Mucosa of rectum (tissue), 2 donors: Measurements from ENCODE around the gene PCYT1A.
"Not testable (repeated sequence)": the region's sequence is repeated elsewhere in the genome, so short reads cannot be mapped to it uniquely, and the experiment has no call there.

ENCODE experiments used
- H3K27ac ChIP-seq, 2 donors: one replicate each; pipeline ENCODE4 v1.7.0; 2013; ENCODE audit warnings: inconsistent platforms in 2 of 2, low read depth in 2 of 2, low read length in 2 of 2
- H3K27me3 ChIP-seq, 2 donors: one replicate each; pipeline ENCODE4 v1.7.0; 2013; ENCODE audit warnings: low read length in 2 of 2; ENCODE audit not compliant: control insufficient read depth in 2 of 2, insufficient read depth in 2 of 2
- H3K36me3 ChIP-seq, 2 donors: one replicate each; pipeline ENCODE4 v1.7.0; 2013; ENCODE audit warnings: low read length in 2 of 2; ENCODE audit not compliant: control insufficient read depth in 2 of 2, insufficient read depth in 2 of 2
- H3K4me1 ChIP-seq, 2 donors: one replicate each; pipeline ENCODE4 v1.7.0; 2013; ENCODE audit warnings: low read length in 2 of 2, mild to moderate bottlenecking in 1 of 2; ENCODE audit not compliant: control insufficient read depth in 2 of 2, insufficient read depth in 2 of 2
- H3K4me3 ChIP-seq, 2 donors: one replicate each; pipeline ENCODE4 v1.7.0; 2013; ENCODE audit warnings: low read length in 2 of 2
- H3K9ac ChIP-seq, 2 donors: one replicate each; pipeline ENCODE4 v1.7.0; 2013; ENCODE audit warnings: low read length in 2 of 2, low read depth in 1 of 2, mild to moderate bottlenecking in 1 of 2
- H3K9me3 ChIP-seq, 2 donors: one replicate each; pipeline ENCODE4 v1.7.0; 2013; ENCODE audit warnings: low read length in 2 of 2; ENCODE audit not compliant: control insufficient read depth in 2 of 2
- donor health status: healthy.
- donor health status: Normal muscosa, but diverticular disease.

PCYT1A gene

DNA sequence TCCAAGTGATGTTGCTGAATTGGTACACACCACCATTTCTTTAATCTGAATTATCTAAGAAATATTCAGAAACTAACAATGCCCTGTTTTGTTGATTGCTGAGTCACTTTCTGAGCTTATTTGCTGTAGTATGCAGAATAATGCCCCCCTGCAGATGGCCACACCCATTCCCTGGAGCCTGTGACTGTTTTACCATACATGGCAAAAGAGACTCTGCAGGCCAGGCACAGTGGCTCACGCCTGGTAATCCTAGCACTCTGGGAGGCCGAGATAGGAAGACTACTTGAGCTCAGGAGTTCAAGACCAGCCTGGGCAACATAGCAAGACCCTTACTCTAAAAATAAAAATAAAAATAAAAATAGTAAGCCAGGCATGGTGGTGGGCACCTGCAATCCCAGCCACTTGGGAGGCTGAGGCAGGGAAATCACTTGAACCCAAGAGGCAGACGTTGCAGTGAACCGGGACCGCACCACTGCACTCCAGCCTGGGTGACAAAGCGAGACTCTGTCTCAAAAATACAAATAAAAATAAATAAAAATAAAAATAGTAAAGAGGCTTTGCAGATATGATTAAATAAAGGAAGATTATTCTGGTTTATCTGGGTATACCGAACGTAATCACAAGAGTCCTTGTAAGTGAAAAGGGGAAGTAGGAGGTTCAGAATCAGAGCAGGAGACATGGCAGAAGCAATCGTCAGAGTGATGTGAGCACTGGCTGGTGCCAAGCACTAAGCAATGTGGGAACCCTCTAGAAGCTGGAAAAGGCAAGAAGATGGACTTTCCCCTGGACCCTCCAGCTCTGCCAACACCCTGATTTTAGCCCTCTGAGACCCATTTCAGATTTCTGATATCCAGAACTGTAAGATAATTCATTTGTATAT is 19.0 kb downstream of the PCYT1A start:
- no peaks in the 10 kb centered on the region for H3K27me3 ChIP-seq
- H3K4me1 ChIP-seq: peaks cover 0 to 3% of the 10 kb centered on the region in 2 donors
- no peak overlapping the region for H3K9ac ChIP-seq
- H3K9me3 ChIP-seq: no peaks in the 10 kb centered on the region
- peaks cover 5 to 28% of the 10 kb centered on the region in 2 donors for H3K36me3 ChIP-seq
- H3K4me3 ChIP-seq: no peak overlapping the region
- H3K27ac ChIP-seq: no peak overlapping the region

DNA sequence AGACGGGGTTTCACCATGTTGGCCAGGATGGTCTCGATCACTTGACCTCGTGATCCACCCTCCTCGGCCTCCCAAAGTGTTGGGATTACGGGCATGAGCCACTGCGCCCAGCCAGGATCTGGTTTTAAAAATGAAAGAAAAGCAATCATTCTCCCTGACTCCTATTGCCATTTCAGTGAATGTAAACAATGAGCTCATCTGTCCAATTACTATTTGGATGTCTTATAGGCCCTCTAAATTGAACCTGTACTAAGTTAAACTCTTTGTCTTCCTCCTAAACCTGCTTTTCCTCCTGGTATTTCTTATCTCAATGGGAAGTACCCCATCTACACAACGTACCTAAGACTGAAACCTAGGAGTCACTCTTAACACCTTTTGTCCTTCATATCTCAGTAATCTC is 23.7 kb downstream of the PCYT1A start:
- H3K9ac ChIP-seq: no peak overlapping the region
- no peak overlapping the region for H3K4me3 ChIP-seq
- no peaks in the 10 kb centered on the region for H3K27me3 ChIP-seq
- H3K4me1 ChIP-seq: peaks cover 0 to 3% of the 10 kb centered on the region in 2 donors
- H3K36me3 ChIP-seq: peaks cover 0 to 22% of the 10 kb centered on the region in 2 donors
- no peak overlapping the region for H3K27ac ChIP-seq
- no peaks in the 10 kb centered on the region for H3K9me3 ChIP-seq

DNA sequence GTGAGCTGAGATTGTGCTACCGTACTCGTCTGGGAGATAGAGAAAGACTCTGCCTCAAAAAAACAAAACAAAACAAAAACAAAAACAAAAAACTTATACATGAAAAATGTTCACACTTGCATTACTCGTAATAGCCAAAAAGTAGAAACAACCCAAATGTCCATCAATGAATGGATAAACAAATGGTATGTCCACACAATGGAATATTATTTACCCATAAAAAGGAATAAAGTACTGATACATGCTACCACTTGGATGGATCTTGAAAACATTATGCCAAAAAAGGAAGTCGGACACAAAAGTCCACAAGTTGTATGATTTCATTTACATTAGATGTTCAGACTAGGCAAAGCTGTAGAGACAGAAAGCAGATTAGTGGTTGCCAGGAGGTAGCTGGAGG is 26.7 kb downstream of the PCYT1A start:
- Histone ChIP-seq H3K27ac (no peak overlapping the region), H3K9me3 (no peaks in the 10 kb centered on the region), H3K9ac (no peak overlapping the region), H3K36me3 (peaks cover 6 to 20% of the 10 kb centered on the region in 2 donors), H3K27me3 (no peaks in the 10 kb centered on the region), H3K4me3 (no peak overlapping the region), H3K4me1 (no peaks in the 10 kb centered on the region)

DNA sequence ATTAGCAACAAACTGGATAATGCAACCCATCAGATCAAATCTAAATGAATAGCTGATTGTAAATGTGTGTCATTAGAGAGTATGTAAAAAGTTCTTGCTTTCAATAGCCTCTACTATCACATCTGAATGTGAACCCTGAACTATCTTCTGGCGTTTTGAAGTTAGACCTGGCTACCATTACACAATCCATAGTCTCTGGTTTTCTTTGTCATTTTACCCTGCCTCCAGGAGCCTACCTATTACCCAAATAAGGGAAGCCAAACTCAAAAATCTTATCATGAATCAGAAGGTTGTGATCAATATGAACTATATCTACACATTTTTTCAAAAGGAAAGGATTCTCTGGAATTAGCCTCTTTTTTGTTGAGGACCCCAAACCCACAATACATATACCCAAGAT is 31.8 kb downstream of the PCYT1A start:
- Histone ChIP-seq H3K9me3 (no peaks in the 10 kb centered on the region), H3K27ac (no peak overlapping the region), H3K4me3 (no peak overlapping the region), H3K36me3 (peaks cover 10 to 18% of the 10 kb centered on the region in 2 donors), H3K27me3 (no peaks in the 10 kb centered on the region), H3K4me1 (peaks cover 2 to 4% of the 10 kb centered on the region in 2 donors), H3K9ac (no peak overlapping the region)

DNA sequence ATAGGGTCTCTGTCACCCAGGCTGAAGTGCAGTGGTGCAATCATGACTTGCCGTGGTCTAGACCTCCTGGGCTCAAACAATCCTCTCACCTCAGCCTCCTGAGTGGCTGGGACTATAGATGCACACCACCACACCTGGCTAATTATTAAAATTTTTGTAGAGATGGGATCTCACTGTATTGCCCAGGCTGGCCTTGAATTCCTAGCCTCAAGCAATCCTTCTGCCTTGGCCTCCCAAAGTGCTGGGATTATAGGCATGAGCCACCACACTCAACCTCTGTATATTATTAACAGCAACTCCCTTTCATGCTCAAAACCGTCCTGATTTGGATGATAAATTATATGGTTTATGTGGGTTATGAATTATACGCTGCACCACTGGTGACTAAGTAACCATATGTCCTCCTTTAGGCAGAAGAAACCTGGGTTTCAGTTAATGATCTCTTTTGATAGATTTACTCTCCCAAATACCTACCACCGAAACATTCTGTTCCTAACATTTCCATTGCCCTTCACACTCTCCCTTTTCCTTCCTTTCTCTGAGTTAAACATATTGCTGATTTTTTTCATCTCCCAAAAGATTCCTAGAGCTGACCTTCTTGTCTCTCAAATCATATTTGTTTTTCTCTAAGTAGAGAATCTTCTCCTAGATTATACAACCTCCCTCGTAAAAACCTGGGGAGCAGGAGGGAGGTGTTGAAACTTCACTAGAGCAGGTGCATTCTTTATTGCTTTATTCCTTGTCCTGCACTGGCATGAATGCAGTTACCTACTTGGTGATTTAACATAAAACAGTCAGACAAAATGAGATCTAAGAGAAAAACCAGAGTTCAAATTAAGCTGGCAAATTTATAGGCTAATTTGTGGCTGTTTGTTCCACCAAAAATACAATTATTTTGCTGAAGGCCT is 32.9 kb downstream of the PCYT1A start:
- Histone ChIP-seq H3K36me3 (peaks cover 10 to 21% of the 10 kb centered on the region in 2 donors), H3K9me3 (no peaks in the 10 kb centered on the region), H3K27me3 (no peaks in the 10 kb centered on the region), H3K27ac (no peak overlapping the region), H3K4me3 (no peak overlapping the region), H3K9ac (no peak overlapping the region), H3K4me1 (peaks cover 2 to 4% of the 10 kb centered on the region in 2 donors)

DNA sequence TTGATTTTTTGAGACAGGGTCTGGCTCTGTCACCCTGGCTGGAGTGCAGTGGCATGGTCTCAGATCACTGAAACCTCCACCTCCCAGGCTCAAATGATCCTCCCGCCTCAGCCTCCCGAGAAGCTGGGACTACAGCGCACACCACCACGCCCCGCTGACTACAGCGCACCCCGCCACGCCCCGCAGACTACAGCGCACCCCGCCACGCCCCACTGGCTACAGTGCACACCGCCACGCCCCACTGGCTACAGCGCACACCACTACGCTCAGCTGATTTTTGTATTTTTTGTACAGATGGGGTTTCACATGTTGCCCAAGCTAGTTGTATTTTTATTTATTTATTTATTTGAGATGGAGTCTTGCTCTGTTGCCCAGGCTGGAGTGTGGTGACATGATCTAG is 35.6 kb downstream of the PCYT1A start:
- Histone ChIP-seq H3K9ac (no peak overlapping the region), H3K27ac (no peak overlapping the region), H3K36me3 (peaks cover 23 to 35% of the 10 kb centered on the region in 2 donors), H3K4me3 (no peak overlapping the region), H3K9me3 (no peaks in the 10 kb centered on the region), H3K27me3 (no peaks in the 10 kb centered on the region), H3K4me1 (peaks cover 2 to 4% of the 10 kb centered on the region in 2 donors)

DNA sequence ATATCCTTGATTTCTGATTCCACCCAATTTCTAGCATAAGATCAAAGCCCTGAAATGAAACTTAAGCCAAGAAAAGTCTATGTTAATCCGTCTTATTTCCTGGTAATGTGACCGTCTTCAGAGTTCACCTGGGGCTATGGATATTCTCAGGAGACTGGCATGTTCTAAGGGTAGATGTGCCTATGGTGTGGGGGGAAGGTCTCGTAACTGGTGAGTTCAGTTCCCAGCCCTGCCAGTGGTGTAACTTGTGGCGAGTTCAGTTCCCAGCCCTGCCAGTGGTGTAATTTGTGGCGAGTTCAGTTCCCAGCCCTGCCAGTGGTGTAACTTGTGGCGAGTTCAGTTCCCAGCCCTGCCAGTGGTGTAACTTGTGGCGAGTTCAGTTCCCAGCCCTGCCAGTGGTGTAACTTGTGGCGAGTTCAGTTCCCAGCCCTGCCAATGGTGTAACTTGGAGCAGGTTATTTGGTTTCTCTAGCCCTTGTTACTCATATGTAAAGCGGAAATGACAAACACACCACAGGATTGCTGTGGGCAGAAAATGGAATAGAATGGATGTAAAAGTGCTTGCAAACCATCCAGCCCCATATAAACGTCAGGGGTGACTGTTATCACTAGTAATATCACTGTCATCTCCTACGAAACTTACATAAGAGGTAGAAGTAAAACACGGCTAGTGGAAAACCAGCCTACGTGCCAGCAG is 40.8 kb downstream of the PCYT1A start:
- Histone ChIP-seq H3K9ac (no peak overlapping the region), H3K4me3 (no peak overlapping the region), H3K27ac (no peak overlapping the region), H3K4me1 (no peaks in the 10 kb centered on the region), H3K9me3 (no peaks in the 10 kb centered on the region), H3K36me3 (peaks cover 28 to 35% of the 10 kb centered on the region in 2 donors), H3K27me3 (no peaks in the 10 kb centered on the region)

DNA sequence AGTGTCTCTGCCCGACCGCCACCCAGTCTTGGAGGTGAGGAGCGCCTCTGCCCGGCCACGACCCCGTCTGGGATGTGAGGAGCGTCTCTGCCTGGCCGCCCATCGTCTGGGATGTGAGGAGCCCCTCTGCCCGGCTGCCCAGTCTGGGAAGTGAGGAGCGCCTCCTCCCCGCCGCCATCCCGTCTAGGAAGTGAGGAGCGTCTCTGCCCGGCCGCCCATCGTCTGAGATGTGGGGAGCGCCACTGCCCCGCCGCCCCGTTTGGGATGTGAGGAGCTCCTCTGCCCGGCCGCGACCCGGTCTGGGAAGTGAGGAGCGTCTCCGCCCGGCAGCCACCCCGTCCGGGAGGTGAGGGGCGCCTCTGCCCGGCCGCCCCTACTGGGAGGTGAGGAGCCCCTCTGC is 43.4 kb downstream of the PCYT1A start:
- H3K27ac ChIP-seq, H3K4me1 ChIP-seq, H3K9ac ChIP-seq, H3K9me3 ChIP-seq, H3K4me3 ChIP-seq, H3K27me3 ChIP-seq: not testable (repeated sequence)
- peaks cover 37 to 45% of the 10 kb centered on the region in 2 donors for H3K36me3 ChIP-seq

DNA sequence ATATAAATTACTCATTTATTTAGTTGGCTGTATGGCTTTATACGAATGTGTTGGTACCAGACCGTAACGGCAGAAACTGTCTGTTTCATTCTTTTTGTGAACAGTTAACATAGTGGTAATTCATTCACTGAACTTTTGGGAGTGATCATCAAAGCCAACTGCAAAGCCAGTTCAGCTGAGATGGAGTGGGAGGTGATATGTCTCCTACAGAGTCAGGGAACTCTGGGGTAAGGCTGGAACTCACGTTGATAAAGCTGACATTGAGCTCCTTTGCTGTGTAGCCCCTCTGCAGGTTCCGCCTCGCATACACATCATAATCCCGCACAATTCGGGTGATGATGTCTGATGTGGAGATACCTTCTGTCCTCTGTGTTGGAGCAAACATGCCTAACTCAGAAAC is 45.8 kb downstream of the PCYT1A start:
- H3K4me3 ChIP-seq: no peak overlapping the region
- no peaks in the 10 kb centered on the region for H3K27me3 ChIP-seq
- H3K4me1 ChIP-seq: no peaks in the 10 kb centered on the region
- no peak overlapping the region for H3K9ac ChIP-seq
- peaks cover 39 to 47% of the 10 kb centered on the region in 2 donors for H3K36me3 ChIP-seq
- no peaks in the 10 kb centered on the region for H3K9me3 ChIP-seq
- no peak overlapping the region for H3K27ac ChIP-seq
